GM10847 (cell line): ENCODE data around the gene ZBTB22.

Source experiments
- POLR2A ChIP-seq: IDR thresholded peaks from 2 replicates; pipeline ENCODE4 v1.6.1; 2011; ENCODE audit not compliant: insufficient read length; ENCODE audit errors: extremely low read depth

The ZBTB22 gene

DNA sequence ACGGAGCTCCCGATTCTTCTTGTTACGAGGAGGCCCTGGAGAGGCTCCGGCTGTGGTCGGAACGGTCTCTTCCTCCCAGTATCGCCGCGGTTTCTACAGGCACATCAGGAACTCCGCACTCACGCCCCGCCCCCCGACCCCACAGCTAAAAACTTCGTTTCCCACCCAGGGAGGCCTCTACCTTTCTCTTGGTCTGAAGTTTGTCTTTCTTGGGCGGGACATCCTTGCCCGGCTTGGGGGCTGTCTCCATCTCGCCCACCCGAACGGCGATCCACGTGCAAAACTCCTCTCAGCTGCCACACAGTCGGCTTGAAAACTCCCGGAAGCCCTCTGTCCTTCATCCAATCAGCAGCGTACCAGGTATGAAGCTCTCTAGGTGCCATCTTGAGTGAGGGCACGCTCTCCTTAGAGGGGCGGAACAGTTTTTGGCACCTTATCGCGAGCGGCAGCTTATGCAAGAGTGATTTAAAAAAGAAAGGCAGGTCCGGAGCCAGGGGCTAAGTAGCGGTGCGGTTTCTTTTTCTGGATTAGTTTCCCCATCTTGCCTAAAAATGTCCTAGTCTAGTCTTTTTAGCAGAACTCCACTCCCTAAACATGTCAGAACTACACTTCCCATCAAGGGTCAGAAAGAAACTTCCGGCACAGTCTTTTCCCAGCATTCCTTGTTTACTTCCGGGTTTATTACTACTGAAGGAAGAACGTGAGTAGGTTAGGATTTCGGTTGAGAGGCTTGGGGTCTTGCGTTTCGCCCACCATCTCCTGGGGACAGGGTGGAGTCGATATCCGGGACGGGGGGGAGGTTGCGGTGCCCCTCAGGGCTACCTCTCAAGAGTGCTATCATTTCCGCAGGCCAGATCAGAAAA is 28.4 kb downstream of the ZBTB22 start, which contains the start of the genes PFDN6 and WDR46:
Gene PFDN6, plus strand, starts transcription at position 681 of the 863 bp plus-strand sequence. CDS start 256 bp downstream, outside the sequence.
Gene WDR46, minus strand, starts transcription at position 319 of the 863 bp plus-strand sequence. Its CDS starts 69 bp downstream, at position 250.
- TF ChIP-seq POLR2A, result no peak

GRCh38 chr6:33288141-33288920 is 29.2 kb downstream of the ZBTB22 start:
- no peak for TF ChIP-seq POLR2A

DNA sequence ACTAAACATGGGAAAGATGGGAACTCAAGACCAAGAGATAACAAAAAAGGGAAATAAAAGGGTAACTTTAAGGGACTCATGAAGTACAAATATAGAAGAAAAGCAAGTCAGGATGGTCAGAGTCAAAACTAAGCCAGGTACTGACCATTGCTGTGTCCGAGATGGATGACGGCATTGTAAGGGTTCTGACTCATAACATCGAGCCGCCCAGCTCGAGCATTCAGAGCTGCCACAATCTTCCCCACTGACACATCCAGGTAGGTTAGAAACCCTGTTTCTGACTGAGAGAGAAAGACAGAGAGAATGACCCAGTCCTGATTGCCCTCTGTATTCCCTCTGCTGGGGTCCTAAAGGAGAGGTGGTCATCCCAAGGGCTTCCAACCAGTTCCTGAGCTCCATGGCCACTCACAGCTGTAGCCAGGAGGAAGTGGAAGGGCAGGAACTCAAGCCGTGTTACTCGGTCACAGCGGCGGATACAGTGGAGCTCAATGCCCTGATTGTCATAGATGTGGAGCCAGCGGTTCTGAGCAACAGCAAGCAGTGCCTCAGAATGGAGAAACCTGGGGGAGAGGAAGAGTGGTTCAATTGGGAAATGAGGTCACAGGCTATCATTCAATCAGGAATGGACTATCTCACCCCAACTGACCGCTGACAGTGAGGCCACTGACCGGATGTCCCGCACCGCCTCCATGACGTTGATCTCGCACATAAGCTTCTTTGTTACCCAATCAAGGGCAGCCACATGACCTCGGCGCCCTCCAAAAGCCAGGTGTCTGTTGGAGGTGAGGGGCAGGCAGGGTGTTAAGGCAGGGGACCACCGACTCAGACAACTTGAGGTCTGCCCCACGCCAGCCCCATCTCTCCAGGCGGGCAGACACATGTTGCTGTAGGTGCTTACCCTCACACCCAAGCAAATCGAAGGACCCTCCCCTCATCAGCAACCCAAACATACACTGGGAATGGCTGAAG is 30.3 kb downstream of the ZBTB22 start:
- no peak for TF ChIP-seq POLR2A

DNA sequence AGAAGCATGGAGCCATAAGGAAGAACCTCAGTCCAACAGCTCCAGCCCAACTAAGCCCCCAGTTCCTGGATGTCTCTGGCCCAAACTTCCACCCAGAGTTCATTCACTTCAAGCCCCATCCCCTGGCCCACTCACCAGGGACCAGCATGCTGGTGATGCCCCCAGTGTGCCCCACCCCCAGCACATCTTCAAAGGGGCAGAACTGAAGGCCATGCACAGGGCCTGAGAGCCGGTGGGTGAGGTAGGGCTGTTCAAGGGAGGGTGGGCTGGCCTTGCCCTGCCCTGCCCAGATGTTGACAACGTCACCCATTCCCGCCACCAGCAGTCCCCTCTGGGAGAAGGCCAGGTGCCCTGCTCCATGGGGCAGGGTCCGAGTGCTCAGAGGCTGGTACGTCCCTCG is 37.0 kb downstream of the ZBTB22 start:
- TF ChIP-seq POLR2A, result no peak

- no peak for TF ChIP-seq POLR2A
Observed at GRCh38 chr6:33279971-33280511, 37.5 kb downstream of the ZBTB22 start.

GRCh38 chr6:33279257-33279695 is 38.3 kb downstream of the ZBTB22 start:
- TF ChIP-seq POLR2A, result no peak

GRCh38 chr6:33278810-33279209 is 38.7 kb downstream of the ZBTB22 start:
- no peak for TF ChIP-seq POLR2A

- TF ChIP-seq POLR2A, result no peak
Observed at GRCh38 chr6:33278392-33278741, 39.2 kb downstream of the ZBTB22 start.

DNA sequence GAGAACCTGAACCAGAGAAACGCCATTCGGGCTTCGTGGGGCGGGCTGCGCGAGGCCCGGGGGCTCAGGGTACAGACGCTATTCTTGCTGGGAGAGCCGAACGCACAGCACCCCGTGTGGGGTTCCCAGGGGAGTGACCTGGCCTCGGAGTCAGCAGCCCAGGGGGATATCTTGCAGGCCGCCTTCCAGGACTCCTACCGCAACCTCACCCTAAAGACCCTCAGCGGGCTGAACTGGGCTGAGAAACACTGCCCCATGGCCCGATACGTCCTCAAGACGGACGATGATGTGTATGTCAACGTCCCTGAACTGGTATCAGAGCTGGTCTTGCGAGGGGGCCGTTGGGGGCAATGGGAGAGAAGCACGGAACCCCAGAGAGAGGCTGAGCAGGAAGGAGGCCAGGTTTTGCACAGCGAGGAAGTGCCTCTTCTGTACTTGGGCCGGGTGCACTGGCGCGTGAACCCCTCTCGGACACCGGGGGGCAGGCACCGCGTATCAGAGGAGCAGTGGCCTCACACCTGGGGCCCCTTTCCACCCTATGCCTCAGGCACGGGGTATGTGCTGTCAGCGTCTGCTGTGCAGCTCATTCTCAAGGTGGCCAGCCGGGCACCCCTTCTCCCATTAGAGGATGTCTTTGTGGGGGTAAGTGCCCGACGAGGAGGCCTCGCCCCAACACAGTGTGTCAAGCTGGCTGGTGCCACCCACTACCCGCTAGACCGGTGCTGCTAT is 39.7 kb downstream of the ZBTB22 start:
- peak; percentile 4 for TF ChIP-seq POLR2A

DNA sequence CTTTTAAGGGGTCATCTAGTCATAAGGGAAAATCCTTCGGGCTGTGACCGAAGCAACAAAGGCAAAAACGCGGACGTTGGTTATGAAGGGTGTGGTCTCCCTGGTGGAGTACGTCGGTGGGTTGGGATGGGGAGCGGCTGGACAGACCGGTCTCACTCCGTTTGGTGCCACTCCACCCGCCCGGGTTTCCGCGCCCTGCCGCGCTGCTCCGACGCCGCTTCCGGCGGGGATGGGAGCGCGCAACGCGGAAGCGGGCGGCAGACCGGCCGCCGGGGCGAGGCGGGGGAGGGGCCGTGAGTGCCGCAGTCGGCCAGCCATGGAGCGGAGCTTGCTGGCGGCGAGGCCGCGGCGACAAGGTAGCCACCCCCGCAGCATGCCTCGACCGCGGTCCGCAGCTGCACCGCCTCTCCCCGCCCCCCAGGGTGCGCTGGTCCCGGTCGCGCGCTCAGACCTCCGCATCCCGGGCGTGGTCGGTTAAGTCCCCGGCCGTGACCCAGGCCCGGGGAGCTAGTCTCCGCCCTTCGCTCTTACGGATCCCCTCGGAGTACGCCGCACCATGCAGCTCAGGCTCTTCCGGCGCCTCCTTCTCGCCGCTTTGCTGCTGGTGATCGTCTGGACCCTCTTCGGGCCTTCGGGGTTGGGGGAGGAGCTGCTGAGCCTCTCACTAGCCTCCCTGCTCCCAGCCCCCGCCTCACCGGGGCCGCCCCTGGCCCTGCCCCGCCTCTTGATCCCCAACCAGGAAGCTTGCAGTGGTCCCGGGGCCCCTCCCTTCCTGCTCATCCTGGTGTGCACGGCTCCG is 40.5 kb downstream of the ZBTB22 start, which contains the start of gene B3GALT4:
Gene B3GALT4, plus strand, starts transcription at position 260 of the 799 bp plus-strand sequence. Its CDS starts 297 bp downstream, at position 557.
- TF ChIP-seq POLR2A, result peak; percentile 43

DNA sequence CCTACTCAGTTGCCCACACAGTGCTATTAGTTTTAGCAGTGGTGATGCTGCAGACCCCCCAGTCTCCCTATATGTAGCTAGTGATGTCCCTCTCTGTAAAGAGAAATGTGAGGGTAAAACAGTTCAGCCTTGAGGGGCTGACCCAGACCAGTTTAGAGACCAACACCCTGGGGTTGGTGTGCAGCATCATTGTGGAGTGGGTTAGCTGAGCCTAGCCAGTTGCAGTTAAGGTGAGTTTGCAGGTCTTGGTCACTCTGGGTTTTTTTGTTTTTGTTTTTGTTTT is 41.0 kb downstream of the ZBTB22 start:
- TF ChIP-seq POLR2A, result no peak

DNA sequence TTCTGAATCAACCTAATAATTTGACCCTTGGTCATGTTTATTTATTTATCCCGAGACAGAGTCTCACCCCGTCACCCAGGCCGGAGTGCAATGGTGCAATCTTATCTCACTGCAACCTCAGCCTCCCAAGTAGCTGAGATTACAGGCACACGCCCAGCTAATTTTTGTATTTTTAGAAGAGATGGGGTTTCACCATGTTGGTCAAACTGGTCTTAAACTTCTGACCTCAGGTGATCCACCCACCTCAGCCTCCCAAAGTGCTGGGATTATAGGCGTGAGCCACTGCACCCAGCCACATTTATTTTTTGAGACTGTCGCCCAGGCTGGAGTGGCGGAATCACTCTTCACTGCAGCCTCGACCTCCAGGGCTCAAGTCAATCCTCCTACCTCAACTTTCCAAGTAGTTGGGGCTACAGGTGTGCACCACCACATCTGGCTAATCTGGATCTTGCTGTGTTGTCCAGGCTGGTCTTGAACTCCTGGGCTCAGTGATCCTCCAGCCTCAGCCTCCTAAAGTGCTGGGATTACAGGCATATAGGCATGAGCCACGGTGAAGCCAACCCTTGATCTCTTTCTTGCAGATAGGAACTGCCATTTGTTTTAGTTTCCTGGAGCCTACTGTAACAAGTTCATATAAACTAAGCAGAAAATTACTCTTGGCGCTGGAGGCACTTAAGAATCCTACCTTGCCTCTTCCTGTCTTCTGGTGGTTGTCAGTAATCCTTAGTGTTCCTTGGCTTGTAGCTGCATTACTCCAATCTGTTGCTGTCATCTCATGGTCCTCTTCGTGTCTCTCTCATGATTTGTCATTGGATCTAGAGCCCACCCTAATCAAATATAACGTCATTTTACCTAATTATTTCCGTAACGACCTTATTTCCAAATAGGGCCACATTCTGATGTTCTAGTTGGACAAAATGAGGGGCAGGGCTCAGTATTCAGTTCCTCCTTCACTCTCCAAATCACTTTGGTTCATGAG is 43.3 kb downstream of the ZBTB22 start:
- TF ChIP-seq POLR2A, result no peak
